ENCODE data around the gene AK4.

GRCh38 chr1:65222340-65222940, 74.4 kb downstream of the AK4 start:
- TF ChIP-seq POLR2A (IDR thresholded peaks at IDR 0.05; ENCODE audit: low read length) (no peak), GATA1 (IDR thresholded peaks at IDR 0.05; ENCODE audit: low read depth, low read length) (no peak)
